Stimulated activated CD4-positive, alpha-beta T cell treated with anti-CD3 and anti-CD28 coated beads, Interleukin-2, amount 100 ng/mL, for 48 hours (primary cell): ENCODE measurements around the gene SEMA3F.

Source experiments
- DNase-seq, 2 donors: peaks; one replicate each; pipeline ENCODE4 v3.0.0-alpha.2; 2020

Gene SEMA3F

GRCh38 chr3:50133283-50133615, 21.9 kb upstream of the SEMA3F start:
- DNase-seq, result no peak

- no peak for DNase-seq
Measured at GRCh38 chr3:50134367-50134766, 20.8 kb upstream of the SEMA3F start.

GRCh38 chr3:50135964-50136363, 19.2 kb upstream of the SEMA3F start:
- no peak for DNase-seq

- no peak for DNase-seq
Measured at GRCh38 chr3:50136714-50137405, 18.3 kb upstream of the SEMA3F start.

- DNase-seq, result no peak
Measured at GRCh38 chr3:50137531-50137930, 17.6 kb upstream of the SEMA3F start.

- no peak for DNase-seq
Measured at GRCh38 chr3:50138266-50139200, 16.6 kb upstream of the SEMA3F start.

GRCh38 chr3:50139308-50139707, 15.8 kb upstream of the SEMA3F start:
- DNase-seq, result no peak

GRCh38 chr3:50139718-50140423, 15.3 kb upstream of the SEMA3F start:
- DNase-seq, result no peak

- no peak for DNase-seq
Measured at GRCh38 chr3:50140990-50141389, 14.1 kb upstream of the SEMA3F start.

- DNase-seq, result no peak
Measured at GRCh38 chr3:50146316-50146901, 8.7 kb upstream of the SEMA3F start.

GRCh38 chr3:50147016-50147415, 8.1 kb upstream of the SEMA3F start:
- DNase-seq, result no peak

- DNase-seq, result no peak
Measured at GRCh38 chr3:50147447-50147846, 7.7 kb upstream of the SEMA3F start.

GRCh38 chr3:50147861-50148260, 7.3 kb upstream of the SEMA3F start:
- no peak for DNase-seq

- DNase-seq, result no peak
Measured at GRCh38 chr3:50150404-50150750, 4.7 kb upstream of the SEMA3F start.

GRCh38 chr3:50150863-50151686, 4.0 kb upstream of the SEMA3F start:
- no peak for DNase-seq

- no peak for DNase-seq
Measured at GRCh38 chr3:50151728-50152127, 3.4 kb upstream of the SEMA3F start.

GRCh38 chr3:50153782-50154475, 1.2 kb upstream of the SEMA3F start:
- DNase-seq, result no peak

- no peak for DNase-seq
Measured at GRCh38 chr3:50154476-50154839, 666 bp upstream of the SEMA3F start.

- no peak for DNase-seq
Measured at GRCh38 chr3:50155491-50155878, 361 bp downstream of the SEMA3F start.

GRCh38 chr3:50155891-50156290, 767 bp downstream of the SEMA3F start:
- DNase-seq, result no peak

- DNase-seq, result no peak
Measured at GRCh38 chr3:50156549-50157493, 1.7 kb downstream of the SEMA3F start.
